Immature natural killer cell (primary cell): ENCODE data around the gene EVI5. TPM values are rescaled to one million over a fixed set of nuclear protein-coding genes. Genes with fewer than 3 reads are reported as not detected.

Experiments used
- DNase-seq, 3 donors: peaks; one replicate each; pipeline ENCODE4 v3.0.0; 2022; ENCODE audit warnings: mixed read lengths in 1 of 3
- H3K27ac Mint-ChIP-seq, 6 donors: one replicate each; pipeline ENCODE4 v1.8.0; 2020; ENCODE audit warnings: mixed read lengths in 6 of 6, mild to moderate bottlenecking in 5 of 6, inconsistent platforms in 4 of 6, moderate library complexity in 3 of 6
- H3K27me3 Mint-ChIP-seq, 3 donors: one replicate each; pipeline ENCODE4 v1.8.0; 2020 to 2021; ENCODE audit warnings: low read depth in 3 of 3, mild to moderate bottlenecking in 3 of 3, mixed read lengths in 3 of 3, moderate library complexity in 3 of 3, inconsistent platforms in 1 of 3
- H3K36me3 Mint-ChIP-seq, 3 donors: one replicate each; pipeline ENCODE4 v1.8.0; 2020; ENCODE audit warnings: mixed read lengths in 3 of 3, inconsistent platforms in 2 of 3, mild to moderate bottlenecking in 2 of 3
- H3K4me1 Mint-ChIP-seq, 2 donors: one replicate each; pipeline ENCODE4 v1.8.0; 2020; ENCODE audit warnings: inconsistent platforms in 2 of 2, mild to moderate bottlenecking in 2 of 2, mixed read lengths in 2 of 2, moderate library complexity in 1 of 2
- H3K4me3 Mint-ChIP-seq, 5 donors: one replicate each; pipeline ENCODE4 v1.8.0; 2020; ENCODE audit warnings: mild to moderate bottlenecking in 5 of 5, mixed read lengths in 5 of 5, inconsistent platforms in 3 of 5, moderate library complexity in 3 of 5
- H3K9me3 Mint-ChIP-seq, 6 donors: one replicate each; pipeline ENCODE4 v1.8.0; 2020; ENCODE audit warnings: mild to moderate bottlenecking in 6 of 6, mixed read lengths in 6 of 6, inconsistent platforms in 4 of 6, moderate library complexity in 3 of 6
- polyA plus RNA-seq, 3 donors: library from polyadenylated mRNA; unstranded; fragments of 300-500 nt; fragmentation: Illumina TruSeq; gene quantifications; one replicate each; pipeline ENCODE4 v1.2.3, GENCODE V29; 2021

The EVI5 gene
- polyA plus RNA-seq, 3 donors from 2014 or later, result 0.39 to 2.2 (median 1.7) TPM

- Mint-ChIP-seq H3K27me3 (peaks cover 0 to 9% (median 2%) of the 10 kb centered on the region in 3 donors), H3K4me3 (no peak overlapping the region), H3K9me3 (no peaks in the 10 kb centered on the region), H3K36me3 (no peaks in the 10 kb centered on the region), H3K27ac (no peak overlapping the region), H3K4me1 (no peaks in the 10 kb centered on the region)
- no peak for DNase-seq
Measured at GRCh38 chr1:92816732-92817131, 31.8 kb upstream of the EVI5 start.

DNA sequence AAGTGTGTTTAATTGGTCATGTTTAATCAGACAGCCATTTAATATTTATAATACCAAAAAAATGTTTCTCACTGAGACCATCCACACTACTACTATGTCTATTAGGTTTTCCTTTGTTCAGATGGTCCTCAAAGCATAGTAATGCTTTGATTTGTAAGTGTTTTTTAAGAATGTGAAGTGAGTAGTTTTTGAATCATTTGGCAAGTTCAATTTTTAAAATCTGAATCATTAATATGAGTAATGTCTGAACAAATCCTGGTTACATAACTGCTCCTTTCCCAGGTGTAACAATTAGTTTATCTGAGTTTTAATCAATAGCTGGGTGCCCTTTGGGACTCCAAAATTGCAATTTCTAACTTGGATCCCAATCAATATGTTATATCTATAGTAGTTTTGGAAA, 23.5 kb upstream of the EVI5 start:
- no peaks in the 10 kb centered on the region for H3K9me3 Mint-ChIP-seq
- H3K27ac Mint-ChIP-seq, result no peak overlapping the region
- peaks cover 5 to 11% of the 10 kb centered on the region in 2 donors for H3K4me1 Mint-ChIP-seq
- no peak for DNase-seq
- no peaks in the 10 kb centered on the region for H3K36me3 Mint-ChIP-seq
- peaks cover 1 to 12% (median 7%) of the 10 kb centered on the region in 3 donors for H3K27me3 Mint-ChIP-seq
- no peak overlapping the region for H3K4me3 Mint-ChIP-seq

DNA sequence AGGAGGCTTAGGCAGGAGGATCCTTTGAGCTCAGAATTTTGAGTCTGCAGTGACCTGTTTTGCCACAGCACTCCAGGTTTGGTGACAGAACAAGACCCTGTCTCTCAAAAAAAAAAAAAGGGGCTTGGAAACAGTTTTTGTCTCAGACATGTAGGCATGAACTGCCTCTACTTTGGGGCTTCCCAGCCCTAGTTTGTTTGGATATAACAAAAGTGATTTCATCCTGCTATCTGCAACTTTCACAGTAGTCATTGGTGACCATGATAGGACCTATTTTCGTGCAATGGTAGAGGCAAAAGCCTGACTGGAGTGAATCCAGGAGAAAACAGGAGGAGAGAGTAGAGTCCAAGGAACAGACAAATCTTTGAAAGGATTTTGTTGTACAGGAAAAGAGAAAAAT, 20.3 kb upstream of the EVI5 start:
- no peaks in the 10 kb centered on the region for H3K36me3 Mint-ChIP-seq
- peaks cover 0 to 7% (median 1%) of the 10 kb centered on the region in 3 donors for H3K27me3 Mint-ChIP-seq
- H3K27ac Mint-ChIP-seq, result no peak overlapping the region
- H3K4me1 Mint-ChIP-seq, result peaks cover 5 to 11% of the 10 kb centered on the region in 2 donors
- peaks cover 0 to 2% (median 0%) of the 10 kb centered on the region in 6 donors for H3K9me3 Mint-ChIP-seq
- no peak for DNase-seq
- H3K4me3 Mint-ChIP-seq, result no peak overlapping the region

- Mint-ChIP-seq H3K36me3 (no peaks in the 10 kb centered on the region), H3K27ac (peak overlapping the region in 1 of 6 donors; percentile 12), H3K4me3 (no peak overlapping the region), H3K4me1 (peaks cover 5 to 11% of the 10 kb centered on the region in 2 donors), H3K9me3 (peaks cover 0 to 2% (median 0%) of the 10 kb centered on the region in 6 donors), H3K27me3 (peaks cover 0 to 6% (median 1%) of the 10 kb centered on the region in 3 donors)
- DNase-seq, result peak; percentile 3 to 14 (median 13)
Measured at GRCh38 chr1:92804721-92805201, 19.9 kb upstream of the EVI5 start.

GRCh38 chr1:92803140-92803887, 18.4 kb upstream of the EVI5 start:
- H3K4me1 Mint-ChIP-seq, result peaks cover 5 to 11% of the 10 kb centered on the region in 2 donors
- no peak overlapping the region for H3K4me3 Mint-ChIP-seq
- H3K27ac Mint-ChIP-seq, result no peak overlapping the region
- no peaks in the 10 kb centered on the region for H3K36me3 Mint-ChIP-seq
- DNase-seq, result no peak
- peaks cover 0 to 2% (median 0%) of the 10 kb centered on the region in 6 donors for H3K9me3 Mint-ChIP-seq
- H3K27me3 Mint-ChIP-seq, result peaks cover 0 to 6% (median 1%) of the 10 kb centered on the region in 3 donors

GRCh38 chr1:92797961-92798360, 13.1 kb upstream of the EVI5 start:
- no peaks in the 10 kb centered on the region for H3K4me1 Mint-ChIP-seq
- no peak for DNase-seq
- no peak overlapping the region for H3K27ac Mint-ChIP-seq
- H3K4me3 Mint-ChIP-seq, result no peak overlapping the region
- H3K9me3 Mint-ChIP-seq, result peaks cover 0 to 2% (median 0%) of the 10 kb centered on the region in 6 donors
- H3K27me3 Mint-ChIP-seq, result peaks cover 0 to 7% (median 4%) of the 10 kb centered on the region in 3 donors
- H3K36me3 Mint-ChIP-seq, result no peaks in the 10 kb centered on the region

DNA sequence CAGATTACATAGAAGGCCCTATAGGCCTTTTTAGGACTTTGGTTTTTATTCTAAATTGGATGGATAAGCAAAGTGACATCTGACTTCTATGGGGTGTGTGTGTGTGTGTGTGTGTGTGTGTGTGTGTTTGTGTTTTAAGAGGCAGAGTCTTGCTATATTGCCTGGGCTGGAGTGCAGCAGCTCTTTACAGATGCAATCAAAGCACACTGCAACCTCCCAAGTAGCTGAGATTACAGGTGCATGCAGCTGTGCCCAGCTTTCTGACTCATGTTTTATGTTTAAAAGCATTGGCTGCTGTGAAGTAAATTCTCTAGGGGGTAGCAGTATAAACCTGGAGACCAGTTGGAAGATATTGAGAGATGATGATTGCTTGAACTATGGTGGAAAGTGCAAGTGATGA, 12.4 kb upstream of the EVI5 start:
- peak overlapping the region in 1 of 6 donors; percentile 37 for H3K27ac Mint-ChIP-seq
- peaks cover 0 to 12% (median 4%) of the 10 kb centered on the region in 3 donors for H3K27me3 Mint-ChIP-seq
- H3K4me3 Mint-ChIP-seq, result no peak overlapping the region
- no peaks in the 10 kb centered on the region for H3K9me3 Mint-ChIP-seq
- no peaks in the 10 kb centered on the region for H3K4me1 Mint-ChIP-seq
- DNase-seq, result no peak
- no peaks in the 10 kb centered on the region for H3K36me3 Mint-ChIP-seq

GRCh38 chr1:92795166-92795565, 10.3 kb upstream of the EVI5 start:
- peaks cover 0 to 9% (median 9%) of the 10 kb centered on the region in 3 donors for H3K27me3 Mint-ChIP-seq
- H3K4me3 Mint-ChIP-seq, result no peak overlapping the region
- H3K4me1 Mint-ChIP-seq, result no peaks in the 10 kb centered on the region
- H3K9me3 Mint-ChIP-seq, result no peaks in the 10 kb centered on the region
- no peak for DNase-seq
- no peak overlapping the region for H3K27ac Mint-ChIP-seq
- no peaks in the 10 kb centered on the region for H3K36me3 Mint-ChIP-seq

- DNase-seq, result no peak
- Mint-ChIP-seq H3K4me1 (no peaks in the 10 kb centered on the region), H3K27me3 (peaks cover 2 to 16% (median 10%) of the 10 kb centered on the region in 3 donors), H3K9me3 (no peaks in the 10 kb centered on the region), H3K4me3 (no peak overlapping the region), H3K36me3 (no peaks in the 10 kb centered on the region), H3K27ac (no peak overlapping the region)
Measured at GRCh38 chr1:92792340-92792782, 7.5 kb upstream of the EVI5 start.

GRCh38 chr1:92791487-92792066, 6.7 kb upstream of the EVI5 start:
- Mint-ChIP-seq H3K4me1 (peaks cover 0 to 1% of the 10 kb centered on the region in 2 donors), H3K36me3 (no peaks in the 10 kb centered on the region), H3K27ac (no peak overlapping the region), H3K27me3 (peaks cover 4 to 19% (median 11%) of the 10 kb centered on the region in 3 donors), H3K4me3 (no peak overlapping the region), H3K9me3 (no peaks in the 10 kb centered on the region)
- DNase-seq, result no peak

GRCh38 chr1:92790867-92791266, 6.0 kb upstream of the EVI5 start:
- Mint-ChIP-seq H3K4me1 (peaks cover 0 to 4% of the 10 kb centered on the region in 2 donors), H3K27ac (no peak overlapping the region), H3K4me3 (no peak overlapping the region), H3K36me3 (no peaks in the 10 kb centered on the region), H3K27me3 (peaks cover 5 to 20% (median 11%) of the 10 kb centered on the region in 3 donors), H3K9me3 (no peaks in the 10 kb centered on the region)
- no peak for DNase-seq

DNA sequence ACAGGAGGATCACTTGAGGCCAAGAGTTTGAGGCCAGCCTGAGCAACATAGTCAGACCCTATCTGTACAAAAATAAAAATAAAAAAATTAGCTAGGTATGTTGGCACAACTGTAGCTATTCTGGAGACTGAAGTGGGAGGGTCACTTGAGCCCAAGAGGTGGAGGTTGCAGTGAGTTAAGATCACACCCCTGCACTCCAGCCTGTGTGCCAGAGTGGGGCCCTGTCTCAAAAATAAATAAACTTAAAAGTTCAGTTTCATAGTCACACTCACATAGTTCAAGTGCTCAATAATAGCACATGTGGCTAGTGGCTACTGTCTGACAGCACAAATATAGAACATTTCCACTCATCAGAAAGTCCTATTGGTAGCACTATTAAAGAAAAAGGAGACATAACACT, 5.2 kb upstream of the EVI5 start:
- H3K27me3 Mint-ChIP-seq, result peaks cover 5 to 23% (median 15%) of the 10 kb centered on the region in 3 donors
- H3K4me1 Mint-ChIP-seq, result peaks cover 5 to 8% of the 10 kb centered on the region in 2 donors
- H3K27ac Mint-ChIP-seq, result no peak overlapping the region
- no peaks in the 10 kb centered on the region for H3K9me3 Mint-ChIP-seq
- no peak overlapping the region for H3K4me3 Mint-ChIP-seq
- H3K36me3 Mint-ChIP-seq, result no peaks in the 10 kb centered on the region
- DNase-seq, result no peak

DNA sequence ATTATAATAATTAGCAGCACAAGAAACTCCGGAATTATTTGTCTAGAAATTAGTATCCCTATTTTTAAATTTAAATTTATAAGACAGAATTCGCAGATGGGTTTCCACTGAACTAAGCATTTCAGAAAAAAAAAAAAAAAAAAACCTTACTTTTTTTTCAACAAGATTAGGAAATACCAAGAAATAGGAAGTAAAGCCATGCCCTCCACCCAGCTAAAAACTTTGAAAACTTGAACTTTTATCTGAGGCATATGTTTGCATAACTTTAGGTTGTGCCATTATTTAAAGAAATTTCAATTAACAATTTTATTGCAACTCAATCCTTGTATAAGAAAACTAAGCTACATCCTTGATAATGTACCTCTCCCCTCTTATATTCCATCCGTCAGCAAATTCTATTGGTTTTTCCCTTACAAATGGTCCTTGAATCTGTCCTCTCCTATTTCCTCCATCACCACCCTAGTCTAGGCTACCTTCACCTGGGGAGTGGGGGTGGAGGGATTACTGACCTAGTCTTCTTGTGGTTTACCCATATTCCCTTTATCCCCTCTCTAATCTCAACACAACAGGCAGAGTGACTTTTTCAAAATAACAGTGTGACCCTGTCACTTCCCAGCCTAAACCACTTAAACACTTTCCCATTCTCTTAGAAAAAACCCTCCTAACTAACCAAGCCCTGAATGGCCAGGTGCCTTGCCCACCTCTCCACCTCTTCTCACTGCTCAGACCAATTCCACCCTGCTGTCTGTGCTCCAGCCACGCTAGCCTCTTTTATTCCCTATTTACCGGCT, 1.4 kb upstream of the EVI5 start:
- Mint-ChIP-seq H3K9me3 (peaks cover 0 to 2% (median 0%) of the 10 kb centered on the region in 6 donors), H3K4me1 (peaks cover 15 to 18% of the 10 kb centered on the region in 2 donors), H3K36me3 (no peaks in the 10 kb centered on the region), H3K4me3 (peak overlapping the region; percentile 3 to 58 (median 40)), H3K27ac (no peak overlapping the region), H3K27me3 (peaks cover 7 to 36% (median 28%) of the 10 kb centered on the region in 3 donors)
- DNase-seq, result no peak
